GM10248 (cell line): ENCODE data around the gene ETV4.

Source experiments
- CTCF ChIA-PET: fragments of 300-600 bp; sonication (Branson Sonifier 250); formaldehyde crosslinking; extraction: SDS; loops from one replicate; lab custom pipeline; 2021; ENCODE audit warnings: antibody characterized with exemption; lab: Yijun Ruan, JAX
- POLR2A ChIA-PET: fragments of 350-650 bp; sonication (Branson Sonifier 250); formaldehyde crosslinking; extraction: SDS; loops from one replicate; lab custom pipeline; 2020; ENCODE audit warnings: antibody characterized with exemption; lab: Yijun Ruan, JAX
- DNase-seq: peaks from one replicate; pipeline ENCODE4 v3.0.0; 2012; ENCODE audit errors: extremely low spot score
- TF ChIP-seq, protein P1 (sequence below): IDR thresholded peaks from 2 replicates; pipeline ENCODE4 v1.5.1; 2012; ENCODE audit warnings: mild to moderate bottlenecking, low read depth; ENCODE audit errors: extremely low read depth, missing control alignments, control extremely low read depth

Gene ETV4

DNA sequence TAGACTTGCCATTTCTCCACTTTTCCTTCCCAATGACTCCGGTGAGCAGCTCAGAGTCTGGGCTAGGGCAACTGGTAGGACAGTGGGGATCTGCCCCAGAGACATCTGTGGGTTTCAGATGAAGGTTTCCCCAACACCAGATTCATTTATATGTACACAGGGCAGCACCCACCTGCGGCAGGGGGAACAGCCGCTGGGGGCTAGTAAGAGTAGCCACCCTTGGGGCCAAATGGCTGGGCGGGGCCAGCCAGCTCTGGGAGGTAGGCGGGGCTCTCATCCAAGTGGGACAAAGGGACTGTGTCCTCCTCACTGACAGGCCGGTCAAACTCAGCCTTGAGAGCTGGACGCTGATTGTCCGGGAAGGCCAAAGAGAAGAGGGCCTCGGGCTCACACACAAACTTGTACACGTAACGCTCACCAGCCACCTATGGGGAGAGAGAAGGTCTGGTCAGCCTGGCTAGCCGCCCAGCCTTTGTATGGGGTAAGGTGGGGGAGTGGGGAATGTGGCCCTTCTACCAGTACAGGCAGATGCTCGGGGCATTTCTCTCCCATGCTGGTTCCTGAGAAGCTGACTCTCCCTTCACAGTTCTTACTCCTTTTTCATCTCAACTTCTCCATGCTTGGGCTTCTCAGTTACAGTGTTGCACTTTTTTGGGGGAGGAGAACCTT lies 17.7 kb downstream of the ETV4 start:
- TF ChIP-seq, protein P1, sequence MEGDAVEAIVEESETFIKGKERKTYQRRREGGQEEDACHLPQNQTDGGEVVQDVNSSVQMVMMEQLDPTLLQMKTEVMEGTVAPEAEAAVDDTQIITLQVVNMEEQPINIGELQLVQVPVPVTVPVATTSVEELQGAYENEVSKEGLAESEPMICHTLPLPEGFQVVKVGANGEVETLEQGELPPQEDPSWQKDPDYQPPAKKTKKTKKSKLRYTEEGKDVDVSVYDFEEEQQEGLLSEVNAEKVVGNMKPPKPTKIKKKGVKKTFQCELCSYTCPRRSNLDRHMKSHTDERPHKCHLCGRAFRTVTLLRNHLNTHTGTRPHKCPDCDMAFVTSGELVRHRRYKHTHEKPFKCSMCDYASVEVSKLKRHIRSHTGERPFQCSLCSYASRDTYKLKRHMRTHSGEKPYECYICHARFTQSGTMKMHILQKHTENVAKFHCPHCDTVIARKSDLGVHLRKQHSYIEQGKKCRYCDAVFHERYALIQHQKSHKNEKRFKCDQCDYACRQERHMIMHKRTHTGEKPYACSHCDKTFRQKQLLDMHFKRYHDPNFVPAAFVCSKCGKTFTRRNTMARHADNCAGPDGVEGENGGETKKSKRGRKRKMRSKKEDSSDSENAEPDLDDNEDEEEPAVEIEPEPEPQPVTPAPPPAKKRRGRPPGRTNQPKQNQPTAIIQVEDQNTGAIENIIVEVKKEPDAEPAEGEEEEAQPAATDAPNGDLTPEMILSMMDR: no peak
- ChIA-PET CTCF (interaction anchor here (0.8 to 1.5 kb wide), 2 partner anchors 9 to 44 kb away, joined by 3 to 6 read pairs; partner anchors contain the start of gene DHX8), POLR2A (no interaction called here)
- no peak for DNase-seq

DNA sequence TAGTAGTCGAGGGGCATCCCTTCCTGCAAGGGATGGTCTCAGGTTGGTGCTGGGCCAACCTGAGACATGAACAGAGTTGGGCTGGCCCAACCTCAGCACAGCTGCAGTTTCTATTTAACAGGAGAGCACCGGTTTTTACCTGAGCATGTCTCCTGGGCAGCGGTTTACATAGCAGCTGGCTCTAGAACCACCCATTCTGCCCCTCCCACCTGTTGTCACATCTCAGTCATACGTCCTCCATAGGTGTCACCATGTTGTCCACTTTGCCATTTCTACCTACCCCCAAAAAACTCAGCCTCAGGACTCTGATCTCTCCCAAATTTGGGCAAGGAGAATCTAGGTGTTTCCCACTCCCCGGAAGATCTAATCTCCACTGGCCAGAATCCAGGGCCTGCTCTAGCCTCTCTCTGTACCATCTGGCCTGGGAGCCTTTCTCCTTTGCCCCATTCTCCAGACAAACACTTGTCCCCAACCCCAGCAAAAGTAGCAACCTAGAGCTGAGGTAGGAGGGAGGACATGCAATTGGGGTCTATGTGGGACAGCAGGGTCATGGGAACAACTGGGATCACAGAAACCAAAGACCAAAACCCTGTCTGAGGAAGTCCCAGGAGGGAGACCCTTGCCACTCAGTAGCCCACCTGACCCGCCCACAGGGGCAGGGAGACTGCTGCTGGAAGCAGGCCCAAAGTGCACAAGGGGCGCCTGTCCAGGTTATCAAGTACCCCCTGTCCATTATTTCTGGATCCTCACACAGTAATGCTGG lies 19.1 kb downstream of the ETV4 start:
- POLR2A ChIA-PET: no interaction called here
- TF ChIP-seq, protein P1: no peak
- no peak for DNase-seq

DNA sequence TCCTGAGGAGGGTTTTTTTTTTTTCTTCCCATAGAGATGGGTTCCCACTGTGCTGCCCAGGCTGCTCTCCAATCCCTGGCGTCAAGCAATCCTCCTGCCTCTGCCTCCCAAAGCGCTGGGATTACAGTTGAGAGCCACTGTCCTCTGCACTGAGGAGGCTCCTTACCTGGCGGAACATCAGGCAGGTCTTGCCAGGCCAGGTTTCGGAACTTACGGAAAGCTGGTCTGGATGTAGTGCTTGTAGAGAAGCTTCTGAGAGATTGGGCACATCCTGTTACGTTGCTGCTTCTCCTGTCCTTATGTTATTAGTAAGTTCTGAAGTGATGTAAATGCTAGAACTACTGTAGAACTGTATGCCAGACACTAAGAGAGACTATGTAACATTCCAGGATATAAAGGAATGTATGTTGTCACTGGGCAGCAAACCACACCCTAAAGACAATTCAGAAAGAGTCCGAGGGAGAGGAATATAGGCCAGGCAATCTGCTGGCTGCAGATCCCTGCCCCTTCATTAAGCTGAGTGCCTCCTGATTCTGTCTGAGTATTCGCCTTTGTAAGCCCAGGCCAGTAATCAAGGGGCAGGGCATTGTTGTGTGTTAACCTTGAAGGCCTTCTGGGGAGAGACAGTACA lies 21.1 kb downstream of the ETV4 start:
- POLR2A ChIA-PET: no interaction called here
- no peak for DNase-seq
- CTCF ChIA-PET: interaction anchor here (1.6 kb wide), 1 partner anchor 12 kb away, joined by 7 read pairs; no protein-coding TSS in a partner anchor
- TF ChIP-seq, protein P1: no peak

More for the DNA sequence above, 19.1 kb downstream of the ETV4 start:
- CTCF ChIA-PET: interaction anchor here (0.7 to 1.6 kb wide), 6 partner anchors 9 to 240 kb away, joined by 3 to 7 read pairs (median 4); partner anchors contain the start of gene DHX8

DNA sequence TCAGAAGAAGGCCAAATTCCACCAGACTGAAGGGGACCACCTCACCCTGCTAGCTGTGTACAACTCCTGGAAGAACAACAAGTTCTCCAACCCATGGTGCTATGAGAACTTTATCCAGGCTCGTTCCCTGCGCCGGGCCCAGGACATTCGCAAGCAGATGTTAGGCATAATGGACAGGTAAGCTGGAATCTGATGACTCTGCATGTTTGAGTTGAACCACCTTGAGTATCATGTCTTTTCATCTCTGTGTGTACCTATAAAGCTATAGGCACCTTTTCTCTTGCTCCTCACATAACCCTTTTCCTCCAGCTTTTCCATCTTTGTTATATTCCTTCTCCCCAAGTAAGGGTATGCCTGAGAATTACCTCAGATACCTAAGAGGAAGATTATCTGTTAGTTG lies 24.8 kb downstream of the ETV4 start:
- ChIA-PET POLR2A (no interaction called here), CTCF (interaction anchor here (0.7 to 1.4 kb wide), 8 partner anchors 8 to 152 kb away, joined by 3 to 5 read pairs (median 4); partner anchors contain the start of gene DHX8)
- DNase-seq: no peak
- TF ChIP-seq, protein P1: no peak

DNA sequence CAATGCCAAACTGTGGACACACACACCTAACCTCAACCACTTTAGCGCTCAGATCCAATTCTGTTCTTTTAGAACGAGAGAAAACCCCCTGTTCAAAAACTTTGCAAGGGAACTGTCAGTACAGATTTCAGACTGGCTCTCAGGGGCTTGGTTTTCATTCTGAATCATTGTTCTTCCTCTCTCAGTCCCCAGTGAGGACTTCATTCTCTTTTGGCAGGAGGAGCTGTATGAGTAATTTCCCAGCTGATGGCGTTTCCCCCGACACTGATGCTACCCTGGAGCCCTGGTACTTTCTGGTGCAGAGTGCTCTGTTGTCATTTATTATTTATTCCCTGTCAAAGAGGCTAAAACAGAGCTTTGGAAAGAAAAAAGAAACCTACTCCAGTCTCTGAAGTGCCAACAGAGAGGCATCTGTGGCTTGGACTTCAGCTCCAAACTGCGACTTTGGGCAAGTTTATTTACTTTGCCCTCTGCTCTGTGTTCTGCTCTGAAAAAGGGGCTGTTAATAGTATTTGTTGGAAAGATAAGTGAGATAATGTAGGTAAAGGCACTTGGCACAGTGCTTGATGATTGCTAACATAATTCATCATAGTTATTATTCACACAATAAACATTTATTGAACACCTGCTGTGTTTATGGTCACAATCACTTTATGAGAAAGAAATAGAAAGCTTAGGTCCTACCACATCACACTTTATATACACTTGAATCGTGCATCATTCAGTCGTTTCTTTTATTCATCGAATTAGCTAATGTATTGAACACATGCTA lies 28.3 kb downstream of the ETV4 start:
- CTCF ChIA-PET: interaction anchor here (0.7 to 4.7 kb wide), 10 partner anchors 9 to 346 kb away, joined by 3 to 20 read pairs (median 4); partner anchors contain the start of genes DHX8 and NBR1
- TF ChIP-seq, protein P1: no peak
- POLR2A ChIA-PET: interaction anchor here (0.6 kb wide), 2 partner anchors 150 to 533 kb away, joined by 4 to 6 read pairs; no protein-coding TSS in a partner anchor
- peak; percentile 71 for DNase-seq
